AG09319 (cell line): Measurements from ENCODE around the gene KAT7.

Experiments used
- DNase-seq: peaks from one replicate; pipeline ENCODE4 v3.0.0-alpha.2; 2010; ENCODE audit warnings: low read depth; ENCODE audit errors: extremely low read depth
- CTCF ChIP-seq: IDR thresholded peaks from 2 replicates; pipeline ENCODE4 v1.5.1; 2011; ENCODE audit warnings: low read depth, mild to moderate bottlenecking, inconsistent platforms, low read length, moderate library complexity

The KAT7 gene

DNA sequence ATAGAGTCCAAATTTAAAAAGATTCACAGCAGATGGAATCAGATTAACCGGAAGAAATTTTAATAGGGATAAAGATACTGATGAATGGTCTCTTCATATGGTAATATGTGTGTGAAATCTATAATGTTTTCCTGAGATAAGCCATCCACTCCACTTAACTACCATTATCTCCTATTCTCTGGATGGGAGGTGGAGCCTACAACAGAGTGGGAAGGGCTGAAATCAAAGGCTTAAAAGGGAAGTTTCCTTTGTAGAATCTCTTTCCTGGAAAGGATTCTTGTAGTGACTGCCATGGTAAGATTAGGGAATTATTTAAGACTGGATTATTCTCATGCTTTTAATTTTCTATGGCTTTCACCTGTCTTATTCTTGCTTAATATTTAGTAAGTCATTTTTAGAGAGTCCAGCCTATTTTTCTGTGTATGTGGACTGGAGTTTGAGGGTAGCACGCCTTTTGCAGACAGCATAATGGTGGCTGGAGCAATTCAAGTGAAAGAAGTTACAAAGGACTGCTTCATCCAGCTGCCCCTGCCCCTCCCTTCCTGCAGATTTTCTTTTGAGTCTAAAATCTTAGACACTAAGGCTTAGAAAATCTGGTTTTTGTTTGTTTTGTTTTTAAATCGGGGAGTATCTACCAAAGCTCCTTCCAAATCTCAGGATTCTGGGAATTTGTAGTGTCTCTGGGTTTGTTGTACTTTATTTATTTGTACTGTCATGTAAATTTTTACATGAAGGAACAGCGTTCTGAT is 26.5 kb downstream of the KAT7 start:
- no peak for DNase-seq
- TF ChIP-seq CTCF, result no peak

DNA sequence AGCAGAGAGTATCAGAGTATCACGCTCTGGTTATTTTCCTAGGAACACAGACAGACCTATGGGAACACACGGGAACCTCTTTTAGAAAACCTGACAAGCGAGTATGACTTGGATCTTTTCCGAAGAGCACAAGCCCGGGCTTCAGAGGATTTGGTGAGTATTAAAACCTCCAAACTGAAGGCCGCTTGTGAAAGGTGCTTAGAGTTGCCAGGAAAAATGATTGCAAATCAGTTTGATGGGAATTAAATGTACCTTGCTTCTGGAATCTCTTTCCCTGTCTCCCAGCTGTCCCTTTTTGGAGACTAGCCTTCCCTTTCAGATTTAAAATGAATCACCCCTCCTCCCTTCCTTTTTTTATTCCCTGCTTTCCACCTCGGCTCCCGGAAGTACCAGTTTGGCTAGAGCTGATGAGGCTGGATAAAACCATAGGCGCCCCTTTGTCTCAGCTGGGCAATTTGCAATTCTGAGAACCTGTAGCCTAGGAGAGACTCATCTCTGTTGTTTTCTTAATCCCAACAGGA is 27.3 kb downstream of the KAT7 start:
- DNase-seq, result no peak
- no peak for TF ChIP-seq CTCF

DNA sequence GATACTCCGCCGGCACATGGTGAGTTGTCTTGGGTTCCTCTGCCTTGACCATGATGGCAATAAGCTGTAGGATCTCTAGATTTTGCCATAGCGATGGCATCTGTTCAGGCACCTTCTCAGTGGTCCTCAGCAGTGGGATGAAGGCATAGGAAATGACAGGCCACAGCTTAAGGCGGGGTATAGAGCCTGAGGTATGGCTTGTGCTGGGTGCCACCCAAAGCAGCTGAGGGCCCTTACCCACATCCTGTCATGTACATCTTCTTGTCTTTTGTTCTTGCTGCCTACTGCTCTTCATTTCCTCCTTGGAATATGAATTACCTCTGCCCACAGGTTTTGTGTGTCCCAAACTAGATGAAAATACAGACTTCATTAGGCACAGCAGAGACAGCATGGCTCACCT is 29.5 kb downstream of the KAT7 start:
- no peak for DNase-seq
- TF ChIP-seq CTCF, result no peak

- no peak for DNase-seq
- no peak for TF ChIP-seq CTCF
Observed at GRCh38 chr17:49819138-49819537, 30.7 kb downstream of the KAT7 start.

GRCh38 chr17:49819651-49820050 is 31.2 kb downstream of the KAT7 start:
- TF ChIP-seq CTCF, result no peak
- no peak for DNase-seq

DNA sequence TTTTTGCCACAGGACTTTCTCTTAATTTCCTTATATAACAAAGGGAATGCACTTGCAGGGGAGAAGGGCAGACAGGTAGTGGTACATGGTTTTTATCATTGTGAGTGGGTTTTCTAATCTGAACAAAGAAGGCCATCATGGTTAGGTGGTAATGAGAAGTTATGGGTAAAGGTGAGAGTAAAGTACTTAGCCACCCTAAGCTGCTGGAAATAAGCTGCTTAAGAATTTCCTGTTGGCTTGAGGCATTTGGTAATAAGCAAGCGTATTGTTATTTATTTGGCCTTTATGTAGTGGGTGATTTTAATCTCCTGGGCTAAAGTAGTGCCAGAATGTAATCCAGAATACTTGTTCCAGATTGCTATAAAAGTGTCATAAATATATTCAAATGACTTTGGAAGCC is 32.3 kb downstream of the KAT7 start:
- no peak for DNase-seq
- TF ChIP-seq CTCF, result no peak

DNA sequence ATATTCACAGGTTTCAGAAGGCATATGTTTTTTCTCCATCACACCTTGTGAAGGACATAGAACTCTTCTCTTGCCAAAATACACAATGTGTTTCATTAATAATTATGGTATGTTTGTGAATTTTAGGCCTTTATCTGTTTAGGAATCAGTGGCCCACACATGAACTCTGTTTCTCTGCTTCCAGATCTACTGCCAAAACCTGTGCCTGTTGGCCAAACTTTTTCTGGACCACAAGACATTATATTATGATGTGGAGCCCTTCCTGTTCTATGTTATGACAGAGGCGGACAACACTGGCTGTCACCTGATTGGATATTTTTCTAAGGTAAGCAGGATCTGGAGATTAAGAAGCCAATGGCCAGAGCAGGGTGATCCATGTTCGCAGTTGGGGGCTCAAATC is 33.0 kb downstream of the KAT7 start:
- DNase-seq, result no peak
- no peak for TF ChIP-seq CTCF
